ENCODE results near the gene MAML3.
A peak's percentile ranks its signal among the peaks of the same experiment; 100 is the strongest.

The MAML3 gene

GRCh38 chr4:139795527-139796314 is 358.3 kb downstream of the MAML3 start:
- TF ChIP-seq TEAD4 (IDR thresholded peaks at IDR 0.05) (no peak), EP300 (IDR thresholded peaks at IDR 0.05; ENCODE audit: borderline replicate concordance) (no peak), TCF12 (IDR thresholded peaks at IDR 0.05; ENCODE audit: low read depth) (no peak), TAF1 (IDR thresholded peaks at IDR 0.05; ENCODE audit: low read depth) (no peak), MAX (IDR thresholded peaks at IDR 0.05) (no peak), RAD21 (IDR thresholded peaks at IDR 0.05; ENCODE audit: low read depth) (no peak), ZBTB7A (IDR thresholded peaks at IDR 0.05; ENCODE audit: low read depth) (no peak), EGR1 (IDR thresholded peaks at IDR 0.05) (no peak), FOXM1 (IDR thresholded peaks at IDR 0.05; ENCODE audit: borderline replicate concordance, low read depth) (no peak), YY1 (IDR thresholded peaks at IDR 0.05; ENCODE audit: low read depth) (no peak), USF1 (IDR thresholded peaks at IDR 0.05) (no peak), NFIC (IDR thresholded peaks at IDR 0.05) (no peak), CREB1 (IDR thresholded peaks at IDR 0.05; ENCODE audit: low read depth) (no peak), REST (IDR thresholded peaks at IDR 0.05; ENCODE audit: low read depth) (no peak), CEBPB (IDR thresholded peaks at IDR 0.05) (no peak)

- TF ChIP-seq RAD21 (IDR thresholded peaks at IDR 0.05; ENCODE audit: low read depth) = no peak
These were observed 359.6 kb downstream of the MAML3 start for GRCh38 chr4:139794158-139794954.

GRCh38 chr4:139791681-139792080 is 362.3 kb downstream of the MAML3 start:
- TF ChIP-seq CREB1 (IDR thresholded peaks at IDR 0.05; ENCODE audit: low read depth) = no peak
- no peak for TF ChIP-seq FOXM1 (IDR thresholded peaks at IDR 0.05; ENCODE audit: borderline replicate concordance, low read depth)
- TF ChIP-seq EGR1 (IDR thresholded peaks at IDR 0.05) = no peak
- no peak for TF ChIP-seq EP300 (IDR thresholded peaks at IDR 0.05; ENCODE audit: borderline replicate concordance)
- TF ChIP-seq REST (IDR thresholded peaks at IDR 0.05; ENCODE audit: low read depth) = no peak
- TF ChIP-seq MAX (IDR thresholded peaks at IDR 0.05) = no peak
- no peak for TF ChIP-seq TCF12 (IDR thresholded peaks at IDR 0.05; ENCODE audit: low read depth)
- no peak for TF ChIP-seq TAF1 (IDR thresholded peaks at IDR 0.05; ENCODE audit: low read depth)
- no peak for TF ChIP-seq RAD21 (IDR thresholded peaks at IDR 0.05; ENCODE audit: low read depth)
- no peak for TF ChIP-seq USF1 (IDR thresholded peaks at IDR 0.05)
- TF ChIP-seq CEBPB (IDR thresholded peaks at IDR 0.05) = no peak
- TF ChIP-seq YY1 (IDR thresholded peaks at IDR 0.05; ENCODE audit: low read depth) = no peak
- no peak for TF ChIP-seq NFIC (IDR thresholded peaks at IDR 0.05)
- TF ChIP-seq TEAD4 (IDR thresholded peaks at IDR 0.05) = no peak
- TF ChIP-seq ZBTB7A (IDR thresholded peaks at IDR 0.05; ENCODE audit: low read depth) = no peak

- TF ChIP-seq TCF12 (IDR thresholded peaks at IDR 0.05; ENCODE audit: low read depth) (no peak), CEBPB (IDR thresholded peaks at IDR 0.05) (peak; percentile 93), RAD21 (IDR thresholded peaks at IDR 0.05; ENCODE audit: low read depth) (no peak)
These were observed 363.7 kb downstream of the MAML3 start for GRCh38 chr4:139790291-139790690.

GRCh38 chr4:139789096-139789654 is 364.8 kb downstream of the MAML3 start:
- TF ChIP-seq FOXM1 (IDR thresholded peaks at IDR 0.05; ENCODE audit: borderline replicate concordance, low read depth) (no peak), YY1 (IDR thresholded peaks at IDR 0.05; ENCODE audit: low read depth) (no peak), TCF12 (IDR thresholded peaks at IDR 0.05; ENCODE audit: low read depth) (no peak), RAD21 (IDR thresholded peaks at IDR 0.05; ENCODE audit: low read depth) (no peak), EP300 (IDR thresholded peaks at IDR 0.05; ENCODE audit: borderline replicate concordance) (no peak), TEAD4 (IDR thresholded peaks at IDR 0.05) (no peak), CEBPB (IDR thresholded peaks at IDR 0.05) (no peak), REST (IDR thresholded peaks at IDR 0.05; ENCODE audit: low read depth) (no peak), ZBTB7A (IDR thresholded peaks at IDR 0.05; ENCODE audit: low read depth) (no peak), CREB1 (IDR thresholded peaks at IDR 0.05; ENCODE audit: low read depth) (no peak), TAF1 (IDR thresholded peaks at IDR 0.05; ENCODE audit: low read depth) (no peak), MAX (IDR thresholded peaks at IDR 0.05) (no peak), NFIC (IDR thresholded peaks at IDR 0.05) (no peak), EGR1 (IDR thresholded peaks at IDR 0.05) (no peak), USF1 (IDR thresholded peaks at IDR 0.05) (no peak)

Data from Ishikawa (cell line).